Adrenal gland (tissue), 12 donors: ENCODE results near the gene PPP2R2C. TPM values are rescaled to one million over a fixed set of nuclear protein-coding genes. Genes with fewer than 3 reads are reported as not detected.

Source experiments
- DNase-seq, 7 donors: peaks; one replicate each; pipeline ENCODE4 v3.0.0-alpha.2; 2019 to 2020
- H3K27ac ChIP-seq, 5 donors: fragments of 200-600 bp; sonication (generic) in 4 of 5; 1 replicate in 3 of 5; 2 replicates in 2 of 5; pipeline versions ENCODE4 v1.5.1 to v1.8.0; 2016 to 2020; ENCODE audit warnings: mild to moderate bottlenecking in 1 of 5
- H3K27me3 ChIP-seq: fragments of 200-600 bp; 2 replicates; pipeline ENCODE4 v1.8.0; 2021
- H3K36me3 ChIP-seq, 2 donors: fragments of 200-600 bp; replicated peaks in 1 of 2; 1 replicate in 1 of 2; 2 replicates in 1 of 2; pipeline versions ENCODE4 v1.5.1 to v1.8.0; 2018 to 2022
- H3K4me1 ChIP-seq, 2 donors: fragments of 200-600 bp; replicated peaks in 1 of 2; 1 replicate in 1 of 2; 2 replicates in 1 of 2; pipeline versions ENCODE4 v1.5.1 to v1.8.0; 2018 to 2021
- H3K4me3 ChIP-seq, 4 donors: fragments of 200-600 bp; sonication (generic) in 3 of 4; one replicate each; pipeline ENCODE4 v1.5.1; 2016 to 2018
- H3K9me3 ChIP-seq, 3 donors: fragments of 200-600 bp; sonication (generic) in 1 of 3; replicated peaks in 1 of 3; 1 replicate in 2 of 3; 2 replicates in 1 of 3; pipeline versions ENCODE4 v1.5.1 to v1.8.0; 2016 to 2021
- POLR2A ChIP-seq, 2 donors: fragments of 450-650 bp; IDR thresholded peaks; one replicate each; pipeline ENCODE4 v1.6.1; 2017; ENCODE audit warnings: antibody characterized with exemption in 2 of 2, mild to moderate bottlenecking in 2 of 2, moderate library complexity in 1 of 2
- WGBS, 4 donors: extraction: QIAGEN DNeasy Blood & Tissue Kit in 2 of 4; methylation state at CpG; one replicate each; pipeline versions ENCODE4 v1.1.5 to v1.1.7; 2013 to 2017; 5-methylcytosine and 5-hydroxymethylcytosine counted together
- intact Hi-C, 2 donors: fragments of 100-400 bp; cut with DNase I; formaldehyde crosslinking; loops; one replicate each; pipeline versions ENCODE4 v1.14.1 to v1.15.0; 2022 to 2023
- polyA plus RNA-seq, 3 donors: library from polyadenylated mRNA; stranded (reverse); fragments of 200-250 nt in 2 of 3; fragments of 350-450 nt in 1 of 3; fragmentation: Illumina TruSeq in 1 of 3; extraction: RNeasy Lipid Tissue Mini Kit (QIAGEN cat#74804) in 1 of 3; gene quantifications; one replicate each; pipeline ENCODE4 v1.2.3, GENCODE V29; 2013 to 2014
- total RNA-seq, 9 donors: library from RNA; depleted of rRNA in 4 of 9; stranded (reverse); fragments of >200 nt in 4 of 9; fragments of 120-200 nt in 1 of 9; fragmentation: NEBNext Ultra II Directional in 1 of 9; extraction: Animal tissue kit (Norgen Biotek cat#: 25700) in 1 of 9; gene quantifications; one replicate each; pipeline versions ENCODE4 v1.1.0 to v1.2.4, GENCODE V29; 2013 to 2023
- TF ChIP-seq, protein P1 (sequence below), 6 experiments: fragments of 450-650 bp in 4 of 6; fragments of 200-600 bp in 2 of 6; sonication (generic) in 1 of 6; IDR thresholded peaks; 1 replicate in 5 of 6; 2 replicates in 1 of 6; pipeline versions ENCODE4 v1.5.1 to v1.8.0; 2016 to 2021; ENCODE audit warnings: antibody characterized with exemption in 6 of 6, mild to moderate bottlenecking in 2 of 6, moderate library complexity in 1 of 6
- donor health status: healthy with polysubstance abuse.
- donor health status: Bipolar disorder and iron deficiency.
- donor health status: DM: yes; HTN: yes; CAD: no.
- donor health status: DM: no; HTN: no; CAD: no.
- donor health status: DM: no; HTN: no; CAD: no.
- donor health status: DM: yes; HTN: yes; CAD: no.

PPP2R2C gene
- total and polyA plus RNA-seq, 12 donors: 0.17 to 7.2 (median 2.0) TPM; not detected in 3

DNA sequence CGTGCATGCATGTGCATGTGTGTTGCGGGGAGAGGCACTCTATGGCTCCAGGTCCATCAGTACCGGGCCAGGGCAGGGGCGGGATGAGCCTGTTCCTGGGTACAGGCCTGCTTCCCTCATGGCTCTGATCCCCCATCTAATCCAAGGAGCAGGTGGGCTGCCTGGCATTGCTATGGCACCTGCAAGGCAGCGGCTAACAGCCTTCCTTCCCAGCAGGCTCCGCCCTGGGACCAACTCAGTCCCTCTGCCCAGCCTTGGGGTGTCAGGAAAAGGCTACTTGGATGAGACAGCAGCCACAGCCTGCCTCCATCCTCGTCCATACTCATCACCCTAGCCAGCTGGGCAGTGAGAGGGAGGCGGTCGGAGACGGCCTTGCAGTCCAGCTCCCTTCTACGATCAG is 46.5 kb downstream of the PPP2R2C start:
- no peaks in the 10 kb centered on the region for H3K4me1 ChIP-seq
- WGBS, 4 donors: 67 to 97% (median 75%) methylated on average over 4 to 11 of the region's 11 CpGs
- H3K9me3 ChIP-seq: no peaks in the 10 kb centered on the region
- no peak overlapping the region for H3K4me3 ChIP-seq
- no peak for DNase-seq
- intact Hi-C loops: no loop called here
- no peak overlapping the region for H3K27ac ChIP-seq
- H3K27me3 ChIP-seq: no peaks in the 10 kb centered on the region
- H3K36me3 ChIP-seq: no peaks in the 10 kb centered on the region
- TF ChIP-seq POLR2A (IDR thresholded peaks at IDR 0.05): no peak
- TF ChIP-seq, protein P1, sequence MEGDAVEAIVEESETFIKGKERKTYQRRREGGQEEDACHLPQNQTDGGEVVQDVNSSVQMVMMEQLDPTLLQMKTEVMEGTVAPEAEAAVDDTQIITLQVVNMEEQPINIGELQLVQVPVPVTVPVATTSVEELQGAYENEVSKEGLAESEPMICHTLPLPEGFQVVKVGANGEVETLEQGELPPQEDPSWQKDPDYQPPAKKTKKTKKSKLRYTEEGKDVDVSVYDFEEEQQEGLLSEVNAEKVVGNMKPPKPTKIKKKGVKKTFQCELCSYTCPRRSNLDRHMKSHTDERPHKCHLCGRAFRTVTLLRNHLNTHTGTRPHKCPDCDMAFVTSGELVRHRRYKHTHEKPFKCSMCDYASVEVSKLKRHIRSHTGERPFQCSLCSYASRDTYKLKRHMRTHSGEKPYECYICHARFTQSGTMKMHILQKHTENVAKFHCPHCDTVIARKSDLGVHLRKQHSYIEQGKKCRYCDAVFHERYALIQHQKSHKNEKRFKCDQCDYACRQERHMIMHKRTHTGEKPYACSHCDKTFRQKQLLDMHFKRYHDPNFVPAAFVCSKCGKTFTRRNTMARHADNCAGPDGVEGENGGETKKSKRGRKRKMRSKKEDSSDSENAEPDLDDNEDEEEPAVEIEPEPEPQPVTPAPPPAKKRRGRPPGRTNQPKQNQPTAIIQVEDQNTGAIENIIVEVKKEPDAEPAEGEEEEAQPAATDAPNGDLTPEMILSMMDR (IDR thresholded peaks at IDR 0.05): no peak

GRCh38 chr4:6425336-6425735 is 47.1 kb downstream of the PPP2R2C start:
- TF ChIP-seq POLR2A (IDR thresholded peaks at IDR 0.05): no peak
- TF ChIP-seq, protein P1 (IDR thresholded peaks at IDR 0.05): no peak
- Histone ChIP-seq H3K9me3 (no peaks in the 10 kb centered on the region), H3K4me1 (no peaks in the 10 kb centered on the region), H3K27ac (no peak overlapping the region), H3K4me3 (no peak overlapping the region), H3K27me3 (no peaks in the 10 kb centered on the region), H3K36me3 (no peaks in the 10 kb centered on the region)
- WGBS, 4 donors: 31 to 51% (median 44%) methylated on average over 4 to 5 of the region's 5 CpGs
- DNase-seq: no peak
- intact Hi-C loops: no loop called here

DNA sequence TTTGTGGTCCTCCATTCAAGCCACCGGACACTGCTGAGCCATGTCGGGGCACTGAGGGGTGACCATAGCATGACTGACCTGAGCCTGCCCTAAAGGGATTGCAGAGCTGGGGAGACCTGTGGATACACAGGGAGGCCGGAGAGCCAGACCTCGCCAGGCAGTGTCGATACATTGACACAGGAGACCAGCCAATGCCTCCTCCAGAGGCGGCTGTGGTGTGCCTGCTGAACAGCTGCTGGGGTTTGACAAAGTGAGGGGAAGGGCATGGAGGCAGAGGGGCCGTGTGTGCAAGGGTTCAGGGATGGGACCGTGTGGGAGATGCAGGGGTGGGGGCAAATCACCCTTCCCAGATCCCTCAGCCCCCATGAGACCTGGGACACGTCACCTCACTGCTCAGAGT is 48.0 kb downstream of the PPP2R2C start:
- H3K27ac ChIP-seq: no peak overlapping the region
- intact Hi-C loops: no loop called here
- no peaks in the 10 kb centered on the region for H3K9me3 ChIP-seq
- no peak overlapping the region for H3K4me3 ChIP-seq
- no peaks in the 10 kb centered on the region for H3K27me3 ChIP-seq
- no peak for TF ChIP-seq POLR2A (IDR thresholded peaks at IDR 0.05)
- TF ChIP-seq, protein P1 (IDR thresholded peaks at IDR 0.05): no peak
- 71 to 81% (median 77%) methylated on average over 8 to 9 of the region's 9 CpGs for WGBS, 4 donors
- no peaks in the 10 kb centered on the region for H3K36me3 ChIP-seq
- no peak for DNase-seq
- H3K4me1 ChIP-seq: no peaks in the 10 kb centered on the region

DNA sequence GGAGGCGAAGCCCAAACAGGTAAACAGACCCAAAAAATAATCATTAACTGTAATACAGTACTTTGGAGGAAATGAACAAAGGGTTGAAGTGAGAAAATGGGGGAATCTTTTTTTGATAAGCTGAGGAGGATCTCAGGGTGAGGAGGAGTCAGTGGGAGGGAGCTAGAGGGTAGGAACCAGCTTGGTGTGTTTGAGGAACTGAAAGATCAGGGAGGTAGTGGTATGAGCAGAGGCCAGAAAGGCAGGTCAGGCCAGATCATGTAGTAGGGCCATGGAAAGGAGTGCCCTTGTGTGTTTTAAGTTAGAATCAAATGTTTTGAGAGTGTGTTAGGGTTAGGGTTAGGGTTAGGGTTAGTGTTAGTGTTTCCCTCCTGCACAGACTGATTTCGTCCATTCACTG is 48.8 kb downstream of the PPP2R2C start:
- no peaks in the 10 kb centered on the region for H3K27me3 ChIP-seq
- WGBS, 4 donors: 48 to 90% (median 68%) methylated on average over 2 of the region's 2 CpGs
- H3K36me3 ChIP-seq: no peaks in the 10 kb centered on the region
- no peak overlapping the region for H3K27ac ChIP-seq
- DNase-seq: no peak
- no peaks in the 10 kb centered on the region for H3K9me3 ChIP-seq
- H3K4me1 ChIP-seq: no peaks in the 10 kb centered on the region
- intact Hi-C loops: no loop called here
- TF ChIP-seq, protein P1 (IDR thresholded peaks at IDR 0.05): no peak
- no peak for TF ChIP-seq POLR2A (IDR thresholded peaks at IDR 0.05)
- H3K4me3 ChIP-seq: no peak overlapping the region
